ENCODE results near the gene STARD7.
"Not testable (repeated sequence)": the region's sequence is repeated elsewhere in the genome, so short reads cannot be mapped to it uniquely, and the experiment has no call there.

STARD7 gene

GRCh38 chr2:96243843-96244242, 35.2 kb upstream of the STARD7 start:
- TF ChIP-seq POLR2A (IDR thresholded peaks at IDR 0.05; ENCODE audit: low read length) (no peak), GATA1 (IDR thresholded peaks at IDR 0.05; ENCODE audit: low read depth, low read length) (no peak)

GRCh38 chr2:96241900-96242611, 33.4 kb upstream of the STARD7 start:
- DNase-seq = no peak
- TF ChIP-seq POLR2A (IDR thresholded peaks at IDR 0.05; ENCODE audit: low read length) = no peak
- no peak for TF ChIP-seq GATA1 (IDR thresholded peaks at IDR 0.05; ENCODE audit: low read depth, low read length)

More at GRCh38 chr2:96243843-96244242, 35.2 kb upstream of the STARD7 start:
- no peak for DNase-seq

GRCh38 chr2:96241227-96241626, 32.6 kb upstream of the STARD7 start:
- TF ChIP-seq GATA1 (IDR thresholded peaks at IDR 0.05; ENCODE audit: low read depth, low read length) (no peak), POLR2A (IDR thresholded peaks at IDR 0.05; ENCODE audit: low read length) (no peak)
- DNase-seq = no peak

- DNase-seq = no peak
- TF ChIP-seq POLR2A (IDR thresholded peaks at IDR 0.05; ENCODE audit: low read length) (no peak), GATA1 (IDR thresholded peaks at IDR 0.05; ENCODE audit: low read depth, low read length) (no peak)
Observed at GRCh38 chr2:96240341-96241038, 31.9 kb upstream of the STARD7 start.

GRCh38 chr2:96239745-96240264, 31.2 kb upstream of the STARD7 start:
- DNase-seq = no peak
- TF ChIP-seq GATA1 (IDR thresholded peaks at IDR 0.05; ENCODE audit: low read depth, low read length) = no peak
- TF ChIP-seq POLR2A (IDR thresholded peaks at IDR 0.05; ENCODE audit: low read length) = no peak

- no peak for DNase-seq
- TF ChIP-seq GATA1 (IDR thresholded peaks at IDR 0.05; ENCODE audit: low read depth, low read length) (no peak), POLR2A (IDR thresholded peaks at IDR 0.05; ENCODE audit: low read length) (no peak)
Observed at GRCh38 chr2:96239091-96239490, 30.5 kb upstream of the STARD7 start.

- TF ChIP-seq POLR2A (IDR thresholded peaks at IDR 0.05; ENCODE audit: low read length) = no peak
- TF ChIP-seq GATA1 (IDR thresholded peaks at IDR 0.05; ENCODE audit: low read depth, low read length) = no peak
- no peak for DNase-seq
Observed at GRCh38 chr2:96238266-96238665, 29.6 kb upstream of the STARD7 start.

- TF ChIP-seq POLR2A (IDR thresholded peaks at IDR 0.05; ENCODE audit: low read length) (no peak), GATA1 (IDR thresholded peaks at IDR 0.05; ENCODE audit: low read depth, low read length) (no peak)
- no peak for DNase-seq
Observed at GRCh38 chr2:96236882-96237281, 28.3 kb upstream of the STARD7 start.

- TF ChIP-seq POLR2A (IDR thresholded peaks at IDR 0.05; ENCODE audit: low read length) (no peak), GATA1 (IDR thresholded peaks at IDR 0.05; ENCODE audit: low read depth, low read length) (no peak)
- no peak for DNase-seq
Observed at GRCh38 chr2:96233880-96234316, 25.3 kb upstream of the STARD7 start.

GRCh38 chr2:96233436-96233835, 24.8 kb upstream of the STARD7 start:
- no peak for TF ChIP-seq GATA1 (IDR thresholded peaks at IDR 0.05; ENCODE audit: low read depth, low read length)
- TF ChIP-seq POLR2A (IDR thresholded peaks at IDR 0.05; ENCODE audit: low read length) = no peak
- DNase-seq = no peak

- no peak for DNase-seq
- TF ChIP-seq GATA1 (IDR thresholded peaks at IDR 0.05; ENCODE audit: low read depth, low read length) (no peak), POLR2A (IDR thresholded peaks at IDR 0.05; ENCODE audit: low read length) (no peak)
Observed at GRCh38 chr2:96231316-96231715, 22.7 kb upstream of the STARD7 start.

GRCh38 chr2:96225016-96225533, 16.4 kb upstream of the STARD7 start:
- no peak for TF ChIP-seq GATA1 (IDR thresholded peaks at IDR 0.05; ENCODE audit: low read depth, low read length)
- no peak for TF ChIP-seq POLR2A (IDR thresholded peaks at IDR 0.05; ENCODE audit: low read length)
- peak; percentile 21 to 44 for DNase-seq

- not testable (repeated sequence) for DNase-seq
Observed at GRCh38 chr2:96221106-96221505, 12.5 kb upstream of the STARD7 start.

- DNase-seq = not testable (repeated sequence)
Observed at GRCh38 chr2:96219959-96220358, 11.3 kb upstream of the STARD7 start.
